NOMO-1 (cell line): ENCODE measurements around the gene PAPSS2.
A peak's percentile ranks its signal among the peaks of the same experiment; 100 is the strongest.
"Not testable (repeated sequence)": the region's sequence is repeated elsewhere in the genome, so short reads cannot be mapped to it uniquely, and the experiment has no call there.

Experiments used
- DNase-seq, 2 experiments: peaks; one replicate each; lab custom pipeline; 2025; ENCODE audit not compliant: unreplicated experiment in 2 of 2; lab: John Stamatoyannopoulos, UW

Gene PAPSS2

DNA sequence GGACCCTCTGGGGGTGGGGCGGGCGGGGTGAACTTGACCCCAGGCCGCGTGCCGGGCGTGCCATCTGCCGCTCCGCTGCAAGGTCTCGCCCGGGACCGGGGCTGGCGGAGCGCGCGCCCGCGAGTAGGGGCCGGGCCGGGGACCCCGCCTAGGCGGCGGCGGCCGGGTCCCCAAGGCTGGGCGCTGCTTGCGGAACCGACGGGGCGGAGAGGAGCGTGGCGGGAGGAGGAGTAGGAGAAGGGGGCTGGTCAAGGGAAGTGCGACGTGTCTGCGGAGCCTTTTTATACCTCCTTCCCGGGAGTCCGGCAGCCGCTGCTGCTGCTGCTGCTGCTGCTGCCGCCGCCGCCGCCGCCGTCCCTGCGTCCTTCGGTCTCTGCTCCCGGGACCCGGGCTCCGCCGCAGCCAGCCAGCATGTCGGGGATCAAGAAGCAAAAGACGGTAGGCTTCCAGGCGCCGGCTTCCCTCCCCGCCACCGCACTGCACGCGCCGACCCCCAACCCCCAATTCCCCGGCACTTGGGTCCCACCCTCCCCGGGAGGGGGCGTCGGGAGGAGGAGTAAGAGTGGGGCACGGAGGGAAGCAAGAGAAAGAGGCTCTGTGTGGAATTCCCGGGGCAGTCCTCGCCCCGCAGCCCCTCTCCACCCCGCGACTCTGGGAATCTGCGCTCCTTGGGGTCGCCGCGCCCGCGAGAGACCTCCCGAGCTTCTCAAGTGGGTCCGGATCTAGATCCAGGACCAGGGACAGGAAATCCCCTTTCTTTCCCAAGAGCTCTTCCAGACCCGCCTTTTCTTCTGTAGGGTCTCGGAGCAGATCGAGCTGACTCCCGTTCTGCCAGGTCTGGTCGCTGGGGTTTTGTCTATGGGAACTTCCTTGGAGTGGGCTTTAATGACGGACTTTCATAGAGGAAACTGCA, at the start of gene PAPSS2:
TSS of gene PAPSS2 (plus strand) at position 308 of the 913 bp plus-strand sequence. CDS start at position 412, 104 bp downstream.
- DNase-seq = peak; percentile 14 to 30

DNA sequence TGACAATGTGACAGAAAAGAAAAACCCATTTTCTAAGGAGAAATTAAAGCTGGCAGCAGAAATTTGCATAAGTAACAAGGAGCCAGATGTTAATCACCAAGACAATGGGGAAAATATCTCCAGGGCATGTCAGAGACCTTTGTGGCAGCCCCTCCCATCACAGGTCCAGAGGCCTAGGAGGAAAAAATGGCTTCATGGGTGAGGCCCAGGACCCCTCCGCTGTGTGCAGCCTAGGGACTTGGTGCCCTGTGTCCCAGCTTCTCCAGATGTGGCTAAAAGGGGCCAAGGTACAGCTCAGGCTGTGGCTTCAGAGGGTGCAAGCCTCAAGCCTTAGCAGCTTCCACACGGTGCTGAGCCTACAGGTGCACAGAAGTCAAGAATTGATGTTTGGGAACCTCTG, 48.3 kb upstream of the PAPSS2 start:
- not testable (repeated sequence) for DNase-seq

GRCh38 chr10:87612115-87612514, 47.6 kb upstream of the PAPSS2 start:
- no peak for DNase-seq

DNA sequence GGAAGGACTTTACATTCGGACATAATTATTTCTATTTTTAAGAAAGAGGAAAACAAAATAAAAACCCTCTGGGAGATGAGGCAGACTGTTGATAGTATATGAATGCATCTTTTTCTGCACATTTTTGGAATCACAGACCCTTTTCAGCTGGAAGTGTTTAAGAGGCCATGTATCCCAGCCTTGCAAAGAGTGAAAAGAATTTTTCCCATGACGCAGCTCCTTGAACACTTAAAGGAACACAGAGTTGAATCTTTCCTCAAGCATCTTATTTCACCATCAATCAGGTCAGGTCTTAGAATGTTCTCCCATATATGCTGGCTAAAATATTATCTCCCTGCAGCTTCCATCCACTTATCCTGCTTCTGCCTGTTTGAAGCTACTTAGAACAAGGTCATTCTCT, 45.9 kb upstream of the PAPSS2 start:
- no peak for DNase-seq

DNA sequence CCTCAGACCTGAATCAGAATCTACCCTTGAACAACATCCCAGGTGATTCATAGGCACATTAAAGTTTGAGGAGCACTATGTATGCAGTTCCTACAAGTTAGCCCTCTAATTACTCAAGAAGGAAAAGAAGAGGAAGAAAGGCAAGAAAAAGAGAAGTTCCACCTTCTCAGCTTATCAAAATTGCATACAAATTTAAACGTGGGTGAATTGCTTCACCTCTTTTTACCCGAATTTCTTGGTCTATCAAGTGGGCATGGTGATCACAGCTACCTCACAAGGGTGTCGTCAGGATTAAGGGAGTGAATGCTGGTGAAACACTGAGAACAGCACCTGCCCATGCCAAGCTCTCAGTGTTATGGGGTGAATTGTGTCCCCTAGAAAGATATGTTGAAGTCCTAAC, 43.8 kb upstream of the PAPSS2 start:
- peak; percentile 78 to 89 for DNase-seq

- DNase-seq = no peak
These were observed 42.2 kb upstream of the PAPSS2 start for GRCh38 chr10:87617503-87617902.

DNA sequence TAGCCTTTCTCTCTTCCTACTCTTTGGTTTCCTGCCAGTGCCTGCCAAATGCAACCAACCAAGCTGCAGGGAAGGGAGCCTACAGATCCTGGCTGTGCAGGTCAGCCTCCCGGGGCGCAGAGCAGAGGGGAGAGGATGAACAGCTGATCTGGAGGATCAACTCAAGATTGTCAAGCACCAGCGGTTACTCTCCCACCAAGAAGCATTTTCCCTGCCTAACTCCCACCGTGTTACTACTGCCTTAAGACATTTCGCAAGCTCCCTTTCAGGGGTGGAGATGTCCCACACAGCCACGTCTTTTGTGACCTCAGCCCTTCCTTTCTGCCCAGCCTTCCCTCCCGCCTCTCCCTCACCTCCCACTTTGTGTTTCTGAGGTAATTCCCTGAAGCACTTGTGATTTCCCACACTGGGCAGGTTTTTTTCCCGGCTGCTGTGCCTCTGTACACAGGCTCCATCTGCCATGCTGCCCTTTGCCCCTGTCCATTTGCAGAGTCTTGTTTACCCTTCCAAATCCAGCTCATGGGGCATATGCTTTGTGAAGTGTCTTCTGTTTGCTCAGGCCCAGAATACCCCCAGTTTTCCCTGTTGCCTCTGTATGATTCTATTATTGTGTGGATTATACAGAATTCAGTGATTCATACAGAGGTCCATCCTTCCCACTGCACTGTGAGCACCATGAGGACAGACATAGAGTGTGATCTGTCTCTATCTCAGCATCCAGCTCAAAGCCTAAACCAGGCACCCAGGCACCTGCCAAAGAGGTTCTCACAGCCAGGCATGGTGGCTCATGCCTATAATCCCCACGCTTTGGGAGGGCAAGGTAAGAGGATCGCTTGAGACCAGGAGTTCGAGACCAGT, 40.9 kb upstream of the PAPSS2 start:
- DNase-seq = peak in 1 of 2 experiments; percentile 12

- DNase-seq = no peak
These were observed 40.0 kb upstream of the PAPSS2 start for GRCh38 chr10:87619705-87620104.

DNA sequence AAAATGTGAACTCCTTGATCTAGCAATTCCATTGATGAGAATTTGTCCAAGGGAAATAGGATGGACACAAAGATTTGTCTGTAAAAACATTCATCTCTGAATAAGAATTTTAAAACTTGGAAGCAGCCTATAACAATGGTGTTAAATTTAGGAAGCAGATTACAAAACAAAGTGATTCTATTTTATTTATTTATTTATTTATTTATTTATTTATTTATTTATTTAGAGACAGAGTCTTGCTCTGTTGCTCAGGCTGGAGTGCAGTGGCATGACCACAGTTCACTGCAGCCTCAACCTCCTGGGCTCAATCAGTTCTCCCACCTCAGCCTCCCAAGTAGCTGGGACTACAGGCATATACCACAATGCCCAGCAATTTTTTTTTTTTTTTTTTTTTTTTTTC, 38.2 kb upstream of the PAPSS2 start:
- not testable (repeated sequence) for DNase-seq

DNA sequence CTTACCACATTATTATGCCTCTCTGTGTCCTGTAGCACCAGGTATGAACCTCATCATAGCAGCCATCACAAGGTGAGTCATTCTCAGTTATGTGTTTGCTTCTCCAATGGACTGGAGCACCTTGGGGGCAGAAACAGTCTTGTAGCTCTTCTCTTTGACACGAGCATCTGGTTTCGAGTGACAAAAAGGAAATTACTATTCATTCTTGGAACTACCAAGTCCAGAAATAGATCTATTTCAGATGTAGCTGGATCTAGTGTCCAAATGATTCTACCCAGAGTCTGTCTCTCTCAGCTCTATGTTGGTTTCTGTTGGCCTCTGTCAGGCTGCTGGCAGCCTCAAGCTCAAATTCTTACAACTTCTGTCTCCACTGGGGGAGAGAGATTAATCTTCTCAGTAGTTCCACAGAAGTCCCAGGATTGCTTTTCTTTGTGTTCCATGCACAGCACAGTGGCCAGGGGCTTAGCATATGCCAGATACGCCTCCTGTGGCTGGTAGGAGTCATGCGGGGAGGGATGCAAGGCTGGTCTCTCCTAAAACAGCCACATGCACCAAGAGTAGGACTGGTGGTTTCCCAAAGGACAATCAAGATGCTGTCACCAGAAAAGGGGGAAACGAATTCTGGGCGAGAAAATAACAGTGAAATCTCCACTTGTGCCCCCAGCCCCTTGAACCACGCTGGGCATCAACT, 37.2 kb upstream of the PAPSS2 start:
- DNase-seq = no peak

- DNase-seq = no peak
These were observed 36.5 kb upstream of the PAPSS2 start for GRCh38 chr10:87623191-87623590.

- no peak for DNase-seq
These were observed 34.0 kb upstream of the PAPSS2 start for GRCh38 chr10:87625661-87626060.

GRCh38 chr10:87626422-87626892, 33.2 kb upstream of the PAPSS2 start:
- no peak for DNase-seq

DNA sequence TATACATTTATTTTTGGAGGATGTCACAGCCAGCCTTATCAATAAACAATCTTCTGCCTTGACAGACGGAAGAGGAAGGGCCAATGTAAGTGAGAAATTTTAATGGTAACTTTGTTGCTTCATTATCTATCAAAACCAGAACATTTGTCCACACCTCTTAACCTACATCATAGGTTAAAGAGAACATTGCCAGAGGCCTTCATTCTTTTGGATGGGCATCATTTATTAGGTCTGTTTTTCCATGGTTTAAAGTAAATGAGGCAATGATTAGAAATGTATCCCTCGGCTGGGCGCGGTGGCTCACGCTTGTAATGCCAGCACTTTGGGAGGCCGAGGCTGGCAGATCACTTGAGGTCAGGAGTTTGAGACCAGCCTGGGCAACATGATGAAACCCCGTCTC, 29.5 kb upstream of the PAPSS2 start:
- DNase-seq = no peak

DNA sequence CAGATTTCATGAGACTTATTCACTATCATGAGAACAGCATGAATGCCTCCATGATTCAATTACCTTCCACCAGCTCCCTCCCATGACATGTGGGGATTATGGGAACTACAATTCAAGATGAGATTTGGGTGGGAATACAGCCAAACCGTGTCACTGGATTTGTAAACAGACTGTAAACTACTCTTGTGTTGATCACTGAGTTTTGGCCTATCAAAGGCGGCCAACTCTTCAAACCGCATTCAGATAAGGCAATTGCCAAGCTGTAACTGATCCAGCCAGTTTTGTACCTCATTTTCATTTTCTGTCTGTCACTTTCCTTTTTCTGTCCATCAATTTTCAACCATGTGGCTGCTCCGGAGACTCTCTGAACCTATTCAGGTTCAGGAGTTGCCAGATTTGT, 27.2 kb upstream of the PAPSS2 start:
- DNase-seq = no peak

GRCh38 chr10:87634311-87634710, 25.4 kb upstream of the PAPSS2 start:
- no peak for DNase-seq

- peak; percentile 70 to 91 for DNase-seq
These were observed 24.0 kb upstream of the PAPSS2 start for GRCh38 chr10:87635498-87636312.

DNA sequence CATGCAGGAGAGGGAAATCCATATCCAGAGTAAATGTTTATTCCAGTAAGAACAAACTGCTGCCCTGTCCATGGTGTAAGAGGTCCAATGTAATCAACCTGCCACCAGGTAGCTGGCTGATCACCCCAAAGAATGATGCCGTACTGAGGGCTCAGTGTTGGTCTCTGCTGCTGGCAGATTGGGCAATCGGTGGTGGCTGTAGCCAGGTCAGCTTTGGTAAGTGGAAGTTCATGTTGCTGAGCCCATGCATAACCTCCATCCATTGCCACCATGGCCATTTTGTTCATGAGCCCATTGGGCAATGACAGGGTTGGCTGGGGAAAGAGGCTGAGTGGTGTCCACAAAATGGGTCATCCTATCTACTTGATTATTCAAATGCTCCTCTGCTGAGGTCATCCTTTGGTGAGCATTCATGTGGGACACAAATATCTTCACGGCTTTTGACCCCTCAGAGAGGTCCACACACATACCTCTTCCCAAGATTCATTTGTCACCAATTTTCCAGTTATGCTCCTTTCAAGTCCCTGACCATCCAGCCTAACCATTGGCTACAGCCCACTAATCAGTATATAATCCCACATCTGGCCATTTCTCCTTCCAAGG, 23.3 kb upstream of the PAPSS2 start:
- no peak for DNase-seq

- no peak for DNase-seq
These were observed 20.2 kb upstream of the PAPSS2 start for GRCh38 chr10:87639493-87639892.

DNA sequence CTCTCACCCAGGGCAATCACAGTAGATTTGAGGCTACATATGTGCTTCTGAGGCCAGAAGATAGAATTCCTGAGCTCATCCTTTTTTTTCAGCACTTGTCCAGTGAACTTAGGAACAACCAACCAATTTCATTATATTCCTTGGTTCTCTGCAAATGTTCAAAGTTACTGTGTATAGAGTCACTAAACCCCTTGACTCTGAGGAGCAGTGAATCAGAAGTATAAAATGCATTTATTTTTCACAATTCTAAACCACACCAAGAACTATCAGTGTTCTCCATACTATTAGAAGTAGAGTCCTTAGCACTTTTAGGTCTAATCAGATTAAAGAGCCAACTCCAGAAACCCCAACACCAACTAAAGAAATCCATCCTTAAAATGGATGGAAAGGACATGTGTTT, 19.6 kb upstream of the PAPSS2 start:
- DNase-seq = no peak
